ENCODE results near the gene MEG3.
A peak's percentile ranks its signal among the peaks of the same experiment; 100 is the strongest.

The MEG3 gene

GRCh38 chr14:100825713-100826331 is at the start of gene MEG3:
MEG3 (plus strand) TSS chr14:100826118.
- DNase-seq (ENCODE audit: low spot score), result peak; percentile 89

- DNase-seq (ENCODE audit: low spot score), result no peak
Measured at GRCh38 chr14:100776681-100777365, 49.1 kb upstream of the MEG3 start.

- DNase-seq (ENCODE audit: low spot score), result no peak
Measured at GRCh38 chr14:100777366-100777817, 48.5 kb upstream of the MEG3 start.

DNA sequence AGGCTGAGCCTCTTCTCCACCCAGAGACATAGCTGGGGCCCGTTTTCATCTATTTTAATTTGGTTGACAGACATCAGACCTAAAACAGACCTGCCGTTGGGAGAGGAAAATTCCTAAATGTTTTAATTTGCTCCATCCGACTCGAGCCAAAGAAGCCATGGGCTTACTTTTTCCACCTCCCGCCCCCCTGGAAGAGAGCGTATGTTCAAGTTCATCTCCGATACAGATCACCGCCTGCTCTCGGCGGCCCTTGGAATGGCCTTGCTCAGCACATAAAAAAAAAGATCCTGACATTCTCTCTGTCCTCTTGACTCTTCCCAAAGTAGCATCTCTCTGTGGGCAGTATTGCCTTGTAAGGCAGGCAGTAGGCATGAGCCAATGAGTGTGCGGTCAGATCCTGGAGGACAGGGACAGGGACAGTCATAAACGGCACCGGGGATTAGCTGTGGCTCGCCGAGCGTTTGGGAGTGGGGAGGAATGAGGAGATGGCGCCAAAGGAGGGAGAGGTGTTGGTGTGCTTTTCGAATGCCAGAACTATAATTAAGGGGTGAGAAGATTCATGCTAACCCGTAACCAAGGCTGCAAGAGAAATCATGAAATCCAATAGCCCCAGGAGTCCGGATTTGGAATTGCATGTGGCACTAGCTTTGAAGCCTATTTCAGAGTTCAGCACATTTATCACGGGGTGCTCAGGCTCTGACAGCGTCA is 47.9 kb upstream of the MEG3 start:
- DNase-seq (ENCODE audit: low spot score), result peak; percentile 67

DNA sequence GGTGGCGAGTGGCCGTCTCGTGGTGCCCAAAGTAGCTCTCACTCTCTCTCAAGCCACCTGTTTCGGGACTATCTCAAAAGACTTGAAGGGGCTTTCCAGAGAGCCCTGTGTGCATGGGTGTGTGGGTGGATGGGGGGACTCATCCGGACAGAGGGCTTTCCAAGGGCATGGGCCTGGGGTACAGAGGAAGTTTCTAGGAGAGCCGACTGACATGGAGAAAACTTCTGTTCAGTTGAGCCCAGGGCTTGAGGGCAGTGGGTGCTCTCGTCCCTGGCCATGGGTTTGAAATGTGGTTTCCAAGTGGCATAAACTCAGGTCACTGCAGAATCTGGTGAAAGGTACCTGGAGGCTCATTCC is 47.4 kb upstream of the MEG3 start:
- no peak for DNase-seq (ENCODE audit: low spot score)

DNA sequence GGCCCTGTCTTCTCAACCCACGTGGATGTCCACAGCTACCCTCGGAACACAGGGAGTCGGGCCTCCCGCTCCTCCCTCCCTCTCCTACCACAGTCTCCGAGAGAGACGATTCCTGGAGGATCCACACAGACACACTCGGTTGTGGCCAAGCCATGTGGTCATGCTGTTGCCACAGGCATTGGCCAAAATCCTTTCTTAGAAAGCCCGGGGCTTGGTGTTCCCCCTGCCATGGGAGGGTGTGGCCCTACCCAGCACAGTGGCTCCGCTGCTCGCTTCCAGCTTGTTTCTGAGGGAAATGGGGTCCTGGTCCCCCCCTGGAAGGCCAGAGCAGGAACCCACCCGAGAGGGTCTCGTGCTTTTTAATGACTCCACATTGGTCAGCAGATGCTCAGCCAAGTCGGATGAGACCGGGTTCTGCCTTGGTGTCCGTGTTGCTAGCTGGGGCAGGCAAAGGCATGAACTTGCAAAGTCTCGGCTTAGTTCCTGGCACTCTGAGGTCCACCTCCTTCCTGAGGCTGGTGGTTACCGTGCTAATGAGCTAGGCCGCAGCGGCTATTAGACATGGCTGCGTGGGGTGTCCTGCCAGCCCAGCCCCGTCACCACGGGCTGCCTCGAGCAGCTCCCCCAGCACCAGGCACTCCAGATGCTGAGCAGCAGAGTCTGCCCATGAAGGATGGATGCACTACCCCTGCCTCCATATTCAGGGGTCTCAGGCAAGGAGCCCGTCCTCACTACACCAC is 46.8 kb upstream of the MEG3 start:
- DNase-seq (ENCODE audit: low spot score), result peak; percentile 20

GRCh38 chr14:100779691-100780080 is 46.2 kb upstream of the MEG3 start:
- no peak for DNase-seq (ENCODE audit: low spot score)

DNA sequence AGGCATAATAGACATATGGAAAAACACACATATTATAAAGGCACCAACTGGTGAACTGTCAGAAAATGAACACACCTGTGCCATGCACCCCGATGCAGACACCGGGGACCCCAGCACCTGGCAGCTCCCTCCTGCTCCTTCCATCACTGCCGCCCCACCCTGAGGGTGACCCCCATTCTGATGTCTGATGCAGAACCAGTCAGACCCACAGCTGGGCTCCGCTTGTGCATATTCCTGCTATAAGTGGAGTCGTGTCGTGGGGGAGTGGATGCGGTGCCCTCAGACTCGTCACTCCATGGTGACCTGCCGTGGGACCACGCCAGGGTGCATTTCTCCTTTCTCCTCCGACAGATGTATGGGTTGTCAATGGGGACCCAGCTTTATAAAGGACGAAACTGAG is 45.7 kb upstream of the MEG3 start:
- DNase-seq (ENCODE audit: low spot score), result no peak

GRCh38 chr14:100780646-100781355 is 45.1 kb upstream of the MEG3 start:
- DNase-seq (ENCODE audit: low spot score), result no peak

GRCh38 chr14:100781952-100782351 is 44.0 kb upstream of the MEG3 start:
- DNase-seq (ENCODE audit: low spot score), result no peak

DNA sequence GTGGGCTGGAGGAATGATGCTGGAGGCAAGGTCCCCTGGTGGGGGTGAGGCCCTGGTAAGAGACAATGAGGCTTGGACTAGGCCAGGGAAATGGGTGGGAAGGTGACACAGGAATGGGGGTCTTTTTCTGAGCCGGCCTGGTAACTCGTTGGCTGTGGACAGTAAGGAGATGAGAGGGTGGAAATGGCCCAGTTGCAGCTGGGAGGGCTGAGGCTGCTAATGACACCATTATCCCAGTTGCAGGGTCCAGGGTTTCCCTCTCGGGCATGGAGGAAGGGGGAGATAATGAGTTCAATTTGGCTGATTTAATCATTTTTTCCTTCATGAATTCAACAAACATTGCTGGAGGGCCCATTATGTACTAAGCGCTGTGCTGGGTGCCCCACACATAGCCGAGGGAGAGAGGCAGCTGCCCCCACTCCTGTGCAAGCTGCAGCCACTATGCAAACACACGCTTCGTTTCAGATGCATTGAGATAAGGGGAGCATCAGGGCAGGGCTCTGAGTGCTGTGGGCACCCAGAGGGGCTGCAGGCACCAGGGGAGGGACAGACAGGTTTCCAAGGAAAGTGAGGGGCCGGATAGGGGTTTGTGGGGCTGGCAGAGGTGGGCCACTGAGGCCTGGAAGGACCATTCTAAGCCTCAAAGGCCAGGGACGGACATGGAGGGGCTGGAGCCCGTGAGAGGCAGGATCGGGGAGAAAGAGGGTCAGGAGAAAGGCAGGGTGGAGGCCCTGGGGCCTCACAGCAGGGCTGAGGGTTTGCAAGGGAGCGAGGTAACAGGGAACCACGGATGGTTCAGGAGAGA is 43.2 kb upstream of the MEG3 start:
- no peak for DNase-seq (ENCODE audit: low spot score)

DNA sequence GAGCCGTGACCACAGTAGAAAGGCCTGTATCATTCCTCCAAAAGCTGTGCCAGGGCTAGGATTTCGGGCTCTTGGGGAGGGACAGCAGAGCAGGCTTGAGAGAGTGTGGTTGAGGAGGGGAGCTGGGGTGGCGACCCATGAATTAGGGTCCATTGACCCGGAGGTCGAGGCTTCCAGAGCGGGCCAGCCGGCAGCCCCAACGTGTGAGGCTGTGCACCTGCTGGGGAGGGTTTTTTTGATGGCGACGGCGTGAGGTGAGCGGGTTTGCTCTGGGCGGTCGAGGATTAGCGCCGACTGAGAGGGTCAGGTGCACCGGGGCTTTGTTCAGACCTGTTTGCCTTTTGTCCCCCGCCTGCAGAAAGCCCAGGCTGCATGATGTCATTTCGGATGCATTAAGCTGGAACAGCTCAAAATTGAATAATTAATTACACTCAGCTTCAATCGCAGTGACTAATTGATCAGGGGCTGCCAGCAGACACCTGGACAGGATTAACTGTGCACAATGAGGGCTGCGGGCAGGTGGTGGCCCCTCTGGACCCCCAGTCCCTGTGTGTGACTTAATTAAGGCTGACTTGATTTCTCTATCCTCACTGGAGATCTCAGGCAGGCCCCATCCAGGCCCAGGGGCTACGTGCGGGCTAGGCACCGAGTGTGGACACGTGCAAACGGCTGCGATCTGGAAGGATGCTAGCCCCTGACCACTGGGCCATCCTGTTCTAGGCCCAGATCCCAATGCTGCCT is 42.1 kb upstream of the MEG3 start:
- DNase-seq (ENCODE audit: low spot score), result no peak

GRCh38 chr14:100784523-100785337 is 41.2 kb upstream of the MEG3 start:
- no peak for DNase-seq (ENCODE audit: low spot score)

GRCh38 chr14:100785338-100785615 is 40.6 kb upstream of the MEG3 start:
- no peak for DNase-seq (ENCODE audit: low spot score)

GRCh38 chr14:100785626-100786025 is 40.3 kb upstream of the MEG3 start:
- DNase-seq (ENCODE audit: low spot score), result no peak

DNA sequence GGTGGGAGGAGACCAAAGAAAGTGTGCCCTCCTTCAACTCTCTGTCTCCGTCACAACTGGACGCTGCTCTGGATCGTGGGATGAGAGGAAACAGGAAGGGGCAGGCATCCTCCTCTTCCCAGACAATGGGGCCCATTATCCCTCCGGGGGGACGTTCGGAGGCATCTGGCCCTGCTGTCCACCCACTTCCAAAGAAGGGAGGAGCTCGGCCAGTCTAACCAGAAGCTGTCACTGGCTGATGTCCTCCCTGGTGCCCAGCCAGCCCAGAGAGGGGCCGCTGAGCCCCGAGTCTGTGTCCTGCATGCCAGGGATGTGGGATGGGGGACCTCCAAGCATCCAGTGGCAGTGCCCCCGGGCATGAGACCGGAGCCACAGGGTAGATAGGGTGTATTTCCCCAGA is 39.8 kb upstream of the MEG3 start:
- no peak for DNase-seq (ENCODE audit: low spot score)

GRCh38 chr14:100786576-100787219 is 39.2 kb upstream of the MEG3 start:
- no peak for DNase-seq (ENCODE audit: low spot score)

- DNase-seq (ENCODE audit: low spot score), result no peak
Measured at GRCh38 chr14:100787659-100788058, 38.3 kb upstream of the MEG3 start.

GRCh38 chr14:100788517-100788916 is 37.4 kb upstream of the MEG3 start:
- DNase-seq (ENCODE audit: low spot score), result no peak

Data from cerebellar cortex (tissue), 1 donor.